Stimulated activated CD8-positive, alpha-beta memory T cell treated with anti-CD3 and anti-CD28 coated beads, Interleukin-15, amount 100 ng/mL, for 48 hours (primary cell): Measurements from ENCODE around the gene CRYBG2.
A peak's percentile ranks its signal among the peaks of the same experiment; 100 is the strongest.
"Not testable (repeated sequence)": the region's sequence is repeated elsewhere in the genome, so short reads cannot be mapped to it uniquely, and the experiment has no call there.

Experiments used
- DNase-seq, 2 donors: peaks; one replicate each; pipeline ENCODE4 v3.0.0-alpha.2; 2020; ENCODE audit warnings: low read depth in 2 of 2

The CRYBG2 gene

GRCh38 chr1:26295194-26296138 lies 58.5 kb downstream of the CRYBG2 start:
- no peak for DNase-seq

GRCh38 chr1:26293911-26294463 lies 59.9 kb downstream of the CRYBG2 start:
- no peak for DNase-seq

DNA sequence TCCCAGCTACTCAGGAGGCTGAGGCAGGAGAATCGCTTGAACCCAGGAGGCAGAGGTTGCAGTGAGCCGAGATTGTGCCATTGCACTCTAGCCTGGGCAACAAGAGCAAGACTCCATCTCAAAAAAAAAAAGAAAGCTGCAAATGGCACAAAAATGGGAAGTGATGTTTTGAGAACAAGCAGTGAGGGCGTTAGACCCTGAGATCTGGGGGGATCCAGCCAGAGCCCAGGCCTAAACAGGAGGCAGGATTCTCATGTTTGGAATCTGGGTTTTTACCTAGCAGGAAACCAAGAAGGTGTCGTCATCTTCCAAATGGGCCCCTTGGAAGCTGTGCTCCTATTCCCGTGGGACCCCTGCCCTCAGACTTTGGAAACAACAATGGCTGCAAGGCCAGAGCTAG lies 61.2 kb downstream of the CRYBG2 start:
- not testable (repeated sequence) for DNase-seq

DNA sequence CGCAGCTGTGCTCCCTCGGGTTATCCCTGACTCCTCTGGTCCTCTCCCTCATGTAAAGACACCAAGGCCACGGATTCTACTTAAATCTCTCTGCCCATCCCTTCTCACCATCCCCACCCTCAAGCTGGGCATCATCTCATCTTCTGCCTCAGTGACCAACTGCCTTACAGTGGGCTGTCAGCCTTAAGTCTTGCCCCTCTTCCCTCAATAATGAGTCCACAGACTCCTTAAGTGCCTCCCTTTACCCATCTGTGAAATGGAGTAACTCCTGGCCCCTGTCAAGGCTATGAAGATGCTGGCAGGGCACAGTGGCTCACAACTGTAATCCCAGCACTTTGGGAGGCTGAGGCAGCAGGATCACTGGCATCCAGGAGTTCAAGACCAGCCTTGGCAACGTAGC lies 62.0 kb downstream of the CRYBG2 start:
- DNase-seq, result no peak

DNA sequence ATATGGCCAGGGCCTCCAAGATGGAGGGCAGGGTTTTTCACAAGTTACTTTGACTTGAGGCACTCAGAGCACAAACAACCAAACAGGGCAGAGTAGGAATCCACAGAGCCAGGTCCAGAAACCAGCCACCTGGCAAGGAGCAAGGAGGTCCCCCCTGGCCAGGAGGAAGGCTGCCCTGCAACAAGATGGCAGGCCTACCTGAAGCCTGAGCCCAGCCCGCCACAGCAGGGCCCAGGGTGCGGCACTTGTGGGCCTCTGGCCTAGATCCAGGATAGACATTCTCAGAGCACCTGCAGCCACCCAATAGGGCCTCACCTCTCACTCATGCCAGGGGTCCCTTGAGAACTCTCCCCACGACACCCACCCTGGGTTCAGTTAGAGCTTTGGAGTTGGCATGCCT lies 62.5 kb downstream of the CRYBG2 start:
- no peak for DNase-seq

DNA sequence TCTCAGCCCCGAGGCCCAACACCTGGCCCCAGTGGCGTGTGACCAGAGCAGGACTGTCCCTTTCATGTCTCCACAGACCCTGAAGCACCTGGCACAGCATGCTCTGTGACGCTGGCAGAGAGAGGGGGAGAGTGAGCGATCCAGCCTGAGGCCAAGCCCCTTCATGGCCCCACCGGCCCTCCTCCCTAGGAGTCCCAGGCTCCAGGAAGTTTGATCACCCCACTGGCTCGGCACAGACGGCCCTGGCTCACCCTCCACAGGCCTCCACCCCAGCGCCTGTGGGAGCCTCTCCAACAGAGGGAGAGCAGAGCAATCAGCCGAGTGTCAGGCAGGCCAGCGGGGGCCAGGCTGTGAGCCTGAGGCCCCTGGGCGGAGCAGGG lies 63.1 kb downstream of the CRYBG2 start:
- no peak for DNase-seq

DNA sequence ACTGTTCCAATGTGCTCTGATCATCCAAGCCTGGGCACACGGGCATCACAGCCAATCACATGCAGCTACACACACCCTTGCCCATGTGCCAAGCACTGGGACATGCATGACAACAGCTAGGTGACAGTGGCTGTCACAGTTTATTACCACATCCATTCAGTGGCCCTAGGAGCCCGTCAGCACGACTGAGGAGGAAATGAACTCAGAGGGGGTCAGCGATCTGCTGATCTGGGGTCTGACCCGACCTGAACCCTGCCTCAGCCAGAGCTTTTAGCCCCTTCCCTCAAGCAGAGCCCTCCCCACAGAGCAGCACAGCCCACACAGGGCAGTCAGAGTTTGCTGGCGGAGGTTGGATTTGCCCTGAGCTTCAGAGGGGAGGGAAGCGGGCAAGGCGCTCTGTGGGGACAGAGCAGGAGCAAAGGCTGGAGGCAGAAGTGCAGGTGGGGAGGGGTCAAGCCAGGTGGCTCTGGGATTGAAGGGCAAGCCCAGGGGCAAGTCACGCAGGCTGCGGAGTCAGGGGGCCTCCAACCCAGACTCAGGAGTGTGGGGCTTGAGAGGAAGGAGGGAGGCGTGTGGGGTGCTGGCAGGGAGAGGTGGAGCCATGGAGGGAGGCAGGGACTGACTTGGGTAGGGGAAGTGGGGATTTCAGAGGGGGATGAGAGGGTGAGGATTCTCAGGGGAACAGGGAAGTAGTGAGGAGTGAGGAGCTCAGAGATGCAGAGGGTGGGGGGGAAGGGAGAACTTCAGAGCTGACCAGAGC lies 63.6 kb downstream of the CRYBG2 start:
- no peak for DNase-seq

- no peak for DNase-seq
Observed at GRCh38 chr1:26289158-26290059, 64.5 kb downstream of the CRYBG2 start.

GRCh38 chr1:26288311-26288941 lies 65.5 kb downstream of the CRYBG2 start:
- peak; percentile 46 to 61 for DNase-seq

DNA sequence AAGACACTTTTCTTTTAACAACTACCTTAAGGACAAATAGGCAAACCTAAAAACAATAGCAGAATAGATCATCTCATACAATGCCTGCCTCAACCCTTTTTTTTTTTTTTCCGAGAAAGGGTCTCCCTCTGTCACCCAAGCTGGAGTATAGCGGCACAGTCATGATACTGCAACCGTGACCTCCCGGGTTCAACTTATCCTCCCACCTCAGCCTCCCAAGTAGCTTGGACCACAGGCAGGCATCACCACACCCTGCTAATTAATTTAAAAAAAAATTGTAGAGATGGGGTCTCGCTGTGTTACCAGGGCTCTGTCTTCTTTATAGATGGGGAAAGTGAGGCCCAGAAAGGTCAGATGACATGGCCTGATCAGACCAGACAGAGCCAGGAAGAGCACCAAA lies 66.1 kb downstream of the CRYBG2 start:
- no peak for DNase-seq

DNA sequence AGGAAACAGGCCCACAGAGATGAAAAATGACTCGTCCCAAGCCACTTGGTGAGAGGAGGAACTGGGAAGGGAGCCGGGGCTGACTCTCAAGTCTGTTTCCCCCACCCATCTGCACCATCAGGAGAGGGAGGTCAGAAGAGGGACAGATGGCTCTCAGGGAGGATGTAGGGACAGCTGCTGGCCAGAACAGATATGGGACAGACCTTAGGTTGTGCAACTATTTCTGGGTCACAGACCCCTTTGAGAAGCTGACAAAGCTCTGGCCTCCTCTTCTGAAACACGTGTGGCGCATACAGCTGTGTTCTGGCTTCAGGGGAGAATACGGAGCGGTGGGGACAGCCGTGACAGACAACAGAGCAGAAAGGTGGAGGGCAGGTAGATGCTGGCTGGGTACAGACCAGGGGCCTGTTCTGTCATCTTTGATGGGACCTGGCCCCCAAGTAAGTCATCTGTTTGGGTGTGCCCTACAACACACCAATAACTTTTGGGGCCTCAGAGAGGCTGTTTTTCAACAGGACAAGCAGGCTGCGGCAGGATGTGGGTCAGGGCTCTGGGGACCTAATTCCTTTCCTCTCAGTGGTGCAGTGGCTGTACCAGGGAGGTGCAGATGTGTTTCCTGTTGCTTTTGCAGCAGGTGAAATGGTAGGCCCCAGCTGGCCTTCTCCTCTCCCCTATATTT lies 66.8 kb downstream of the CRYBG2 start:
- DNase-seq, result peak; percentile 58 to 64

DNA sequence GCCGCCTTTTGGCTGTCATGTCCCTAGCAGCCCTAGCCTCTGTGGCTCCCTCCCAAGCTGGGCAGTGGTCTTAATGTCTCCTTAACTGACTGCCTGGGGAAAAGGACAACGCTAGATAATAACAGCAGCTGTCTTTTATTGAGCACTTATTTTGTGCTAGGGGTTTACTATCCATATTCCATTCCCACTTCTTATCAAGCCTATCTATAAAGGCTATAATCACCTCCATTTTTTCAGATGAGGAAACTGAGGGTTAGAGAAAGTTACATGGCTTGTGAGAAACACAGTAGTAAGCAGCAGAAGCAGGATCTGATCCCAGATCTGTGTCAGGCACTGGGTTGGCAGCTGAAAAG lies 67.9 kb downstream of the CRYBG2 start:
- no peak for DNase-seq

DNA sequence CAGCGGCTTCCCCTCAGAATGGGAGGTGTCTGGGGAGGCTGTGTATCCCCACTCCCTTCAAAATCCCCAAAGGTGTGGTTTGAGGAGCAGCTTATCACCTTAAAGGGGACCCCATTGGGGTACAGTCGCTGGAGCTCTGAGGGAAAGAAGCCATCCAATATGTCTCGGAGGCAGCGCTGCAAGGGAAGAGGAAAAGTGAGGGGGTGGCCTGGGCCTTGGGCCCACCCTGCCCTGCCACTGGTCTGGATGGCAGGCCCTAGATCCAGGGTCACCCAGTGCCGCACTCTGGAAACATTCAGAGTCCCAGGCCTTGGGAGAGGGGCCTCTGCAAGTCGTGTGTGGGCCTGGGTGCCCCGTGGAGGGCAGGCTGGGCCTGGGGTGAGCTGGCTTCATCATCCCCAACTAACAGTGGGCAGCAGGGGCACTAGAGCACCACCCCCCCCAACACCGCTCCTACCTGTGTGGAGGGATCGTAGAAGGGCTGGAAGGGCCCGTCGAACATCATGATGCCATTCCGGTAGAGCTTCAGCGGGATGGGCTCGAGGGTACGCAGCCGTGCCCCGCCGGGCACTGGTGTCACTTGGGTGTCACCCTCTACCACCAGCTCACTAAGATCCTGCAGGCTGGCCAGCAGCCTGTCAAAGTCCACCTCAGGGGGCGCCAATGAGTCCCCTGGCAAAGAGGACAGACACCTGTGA lies 68.4 kb downstream of the CRYBG2 start:
- peak in 1 of 2 donors; percentile 45 for DNase-seq

GRCh38 chr1:26284597-26285347 lies 69.2 kb downstream of the CRYBG2 start:
- DNase-seq, result peak; percentile 93 to 95

DNA sequence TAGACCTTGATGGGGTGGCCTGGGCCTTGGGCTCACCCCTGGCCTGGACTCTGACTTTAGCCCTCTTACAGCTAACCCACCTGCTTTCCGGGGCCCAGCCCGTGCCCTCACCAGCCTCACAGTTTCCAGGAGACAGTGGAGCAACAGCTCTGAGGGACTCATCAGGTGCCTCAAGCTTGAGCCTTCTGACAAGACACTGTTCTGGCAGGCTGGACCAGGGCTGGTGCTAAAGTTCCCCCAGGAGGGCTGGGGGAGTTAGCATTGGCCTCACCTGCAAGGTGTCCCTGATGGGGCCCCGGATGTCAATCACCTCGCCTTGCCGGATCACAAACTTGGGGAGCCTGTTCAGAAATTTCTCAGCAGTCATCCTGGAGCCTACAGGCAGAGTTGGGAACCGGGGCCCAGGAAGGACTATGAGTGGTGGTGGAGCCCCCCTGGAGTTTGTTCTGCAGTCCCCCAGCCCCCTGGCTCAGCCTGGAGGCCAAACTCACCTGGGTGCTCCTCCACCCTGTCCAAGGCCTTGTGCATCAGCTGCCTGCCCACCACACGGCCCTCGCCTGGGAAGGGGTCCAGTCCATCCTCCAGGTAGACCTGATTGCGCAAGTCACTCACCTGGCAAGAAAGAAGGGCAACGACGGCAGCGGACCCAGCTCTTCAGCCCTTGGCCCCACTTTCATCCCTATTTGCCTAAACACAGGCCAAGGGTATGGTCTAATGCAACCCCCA lies 69.9 kb downstream of the CRYBG2 start:
- no peak for DNase-seq

GRCh38 chr1:26283279-26283853 lies 70.6 kb downstream of the CRYBG2 start:
- no peak for DNase-seq

DNA sequence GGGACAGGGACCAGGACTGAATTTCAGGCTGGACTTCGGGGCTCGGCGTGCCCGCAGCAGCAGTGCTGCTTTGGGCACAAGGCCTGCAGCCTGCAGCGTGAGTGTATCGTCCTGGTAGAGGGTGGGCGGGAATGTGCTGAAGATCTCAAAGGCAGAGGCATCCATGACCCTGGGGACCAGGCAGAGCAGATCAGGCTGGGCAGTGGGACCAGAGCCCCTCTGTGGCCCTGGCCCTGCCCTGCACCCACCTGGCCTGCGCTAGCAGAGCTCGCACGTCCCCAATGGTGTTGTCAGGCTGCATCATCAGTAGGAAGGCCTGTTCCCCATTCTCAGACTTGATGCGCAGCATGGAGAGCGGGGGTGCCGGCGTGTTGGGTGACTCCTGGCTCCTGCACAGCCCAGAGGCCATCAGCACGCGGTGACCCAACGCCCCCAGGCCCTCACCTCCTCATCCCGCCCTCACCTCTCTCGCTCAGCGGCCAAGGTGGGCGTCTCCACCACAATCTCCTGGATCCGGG lies 71.5 kb downstream of the CRYBG2 start:
- DNase-seq, result no peak

- no peak for DNase-seq
Observed at GRCh38 chr1:26281971-26282370, 72.0 kb downstream of the CRYBG2 start.
